Endothelial cell of umbilical vein (primary cell): ENCODE results near the gene TEKT1. TPM values are rescaled to one million over a fixed set of nuclear protein-coding genes. Genes with fewer than 3 reads are reported as not detected.

ENCODE experiments used
- BruUV-seq: library from RNA; stranded (reverse); fragments of 400-500 nt; replicated peaks from 2 replicates; lab custom pipeline; 2021; lab: Mats Ljungman, UMichigan
- CTCF ChIA-PET: fragments of 300-600, 350-600 bp; sonication (Branson Sonifier 250); formaldehyde crosslinking; loops from one replicate; lab custom pipeline; 2021; ENCODE audit warnings: antibody characterized with exemption, inconsistent platforms; lab: Charles Lee
- POLR2A ChIA-PET: fragments of 300-600, 350-600 bp; sonication (Branson Sonifier 250); formaldehyde crosslinking; loops from one replicate; lab custom pipeline; 2021; ENCODE audit warnings: antibody characterized with exemption, inconsistent platforms; lab: Charles Lee
- DNase-seq: peaks from one replicate; pipeline ENCODE4 v3.0.0-alpha.2; 2011; ENCODE audit warnings: low read depth, low spot score
- FAIRE-seq: peaks from 2 replicates; lab custom pipeline; 2011; peaks lifted over from hg19 to GRCh38; lab: Jason Lieb, UNC
- H2AFZ ChIP-seq: 2 replicates; pipeline ENCODE4 v1.6.0; 2012; ENCODE audit warnings: low read depth, low read length, control low read depth, inconsistent platforms
- H3K27ac ChIP-seq: 2 replicates; pipeline ENCODE4 v1.5.1; 2011; ENCODE audit warnings: low read depth, mild to moderate bottlenecking, control low read depth, low read length, moderate library complexity; ENCODE audit not compliant: insufficient read depth
- H3K27me3 ChIP-seq, 2 experiments: 2 replicates each; pipeline versions ENCODE4 v1.6.0 to v1.6.1; 2011; ENCODE audit warnings: low read length in 2 of 2, mixed read lengths in 1 of 2; ENCODE audit not compliant: control insufficient read depth in 2 of 2, insufficient read depth in 2 of 2
- H3K36me3 ChIP-seq, 2 experiments: 2 replicates in 1 of 2; 3 replicates in 1 of 2; pipeline ENCODE4 v1.5.1; 2011; ENCODE audit warnings: low read length in 2 of 2, mild to moderate bottlenecking in 1 of 2, moderate library complexity in 1 of 2; ENCODE audit not compliant: control insufficient read depth in 2 of 2, insufficient read depth in 2 of 2; ENCODE audit errors: extremely low read depth in 1 of 2
- H3K4me1 ChIP-seq: 3 replicates; pipeline ENCODE4 v1.5.1; 2011; ENCODE audit warnings: mild to moderate bottlenecking, low read length; ENCODE audit not compliant: control insufficient read depth, insufficient read depth; ENCODE audit errors: extremely low read depth
- H3K4me2 ChIP-seq: 2 replicates; pipeline ENCODE4 v1.6.1; 2011; ENCODE audit warnings: low read length, control low read depth, mixed read lengths; ENCODE audit not compliant: insufficient read depth
- H3K4me3 ChIP-seq, 3 experiments: fragments of 200-600 bp in 1 of 3; sonication (generic), shearing (Covaris generic) in 1 of 3; replicated peaks in 1 of 3; 2 replicates each; pipeline ENCODE4 v1.5.1; 2011 to 2016; ENCODE audit warnings: control low read depth in 3 of 3, low read length in 3 of 3, mild to moderate bottlenecking in 2 of 3, inconsistent platforms in 1 of 3, low read depth in 1 of 3, moderate library complexity in 1 of 3; ENCODE audit not compliant: insufficient read depth in 1 of 3
- H3K79me2 ChIP-seq: 2 replicates; pipeline ENCODE4 v1.6.0; 2012; ENCODE audit warnings: low read length, inconsistent platforms; ENCODE audit not compliant: control insufficient read depth, insufficient read depth
- H3K9ac ChIP-seq: replicated peaks from 2 replicates; pipeline ENCODE3; 2011; ENCODE audit warnings: low read length, control low read depth; ENCODE audit not compliant: insufficient read depth; ENCODE audit errors: extremely low read depth
- H3K9me1 ChIP-seq: replicated peaks from 3 replicates; pipeline ENCODE4 v1.6.0; 2011; ENCODE audit warnings: mild to moderate bottlenecking, low read length; ENCODE audit not compliant: control insufficient read depth, insufficient read depth; ENCODE audit errors: extremely low read depth
- H3K9me3 ChIP-seq: replicated peaks from 2 replicates; pipeline ENCODE4 v1.5.1; 2012; ENCODE audit warnings: low read length, inconsistent platforms; ENCODE audit not compliant: control insufficient read depth, insufficient read depth
- H4K20me1 ChIP-seq: replicated peaks from 2 replicates; pipeline ENCODE3; 2011; ENCODE audit warnings: mild to moderate bottlenecking, low read length; ENCODE audit not compliant: control insufficient read depth, insufficient read depth; ENCODE audit errors: extremely low read depth
- EZH2 ChIP-seq: IDR thresholded peaks from 2 replicates; pipeline ENCODE4 v1.6.1; 2012; ENCODE audit warnings: borderline replicate concordance, low read depth, mild to moderate bottlenecking, moderate library complexity, low read length, inconsistent platforms; ENCODE audit not compliant: severe bottlenecking
- FOS ChIP-seq: IDR thresholded peaks from 2 replicates; pipeline ENCODE4 v1.6.1; 2011; ENCODE audit warnings: mild to moderate bottlenecking, low read length, moderate library complexity, borderline replicate concordance; ENCODE audit not compliant: insufficient read depth
- GATA2 ChIP-seq: IDR thresholded peaks from 2 replicates; pipeline ENCODE4 v1.7.0; 2011; ENCODE audit warnings: low read depth, mild to moderate bottlenecking, moderate library complexity, mixed read lengths, low read length; ENCODE audit not compliant: insufficient read length, insufficient read depth
- JUN ChIP-seq: IDR thresholded peaks from 2 replicates; pipeline ENCODE4 v1.6.1; 2011; ENCODE audit warnings: borderline replicate concordance, low read depth; ENCODE audit not compliant: insufficient read length, insufficient read depth
- MYC ChIP-seq: IDR thresholded peaks from one replicate; pipeline ENCODE4 v1.6.1; 2011; ENCODE audit warnings: mild to moderate bottlenecking, low read depth, low read length
- POLR2A ChIP-seq: IDR thresholded peaks from 2 replicates; pipeline ENCODE4 v1.6.1; 2012; ENCODE audit warnings: low read depth, mild to moderate bottlenecking, control low read depth, low read length
- POLR2AphosphoS5 ChIP-seq: IDR thresholded peaks from 2 replicates; pipeline ENCODE4 v1.6.1; 2012; ENCODE audit warnings: low read depth, mild to moderate bottlenecking, control low read depth, low read length, moderate library complexity; ENCODE audit not compliant: insufficient read depth
- dilution Hi-C: fragments of 300-500 bp; cut with MboI; formaldehyde crosslinking; loops from one replicate; pipeline ENCODE4 v1.15.0; 2019; ENCODE audit warnings: low sequenced_read_pairs; ENCODE audit not compliant: extremely low pct_ligation_motif_present
- intact Hi-C: fragments of 100-400 bp; cut with micrococcal nuclease; formaldehyde crosslinking; loops from one replicate; pipeline ENCODE4 v1.10.0; 2022
- polyA plus RNA-seq, 4 experiments: library from polyadenylated mRNA; depleted of rRNA in 3 of 4; stranded (reverse) in 3 of 4; unstranded in 1 of 4; fragments of >200 nt; gene quantifications; 2 replicates each; pipeline versions ENCODE4 v1.2.1 to v1.2.3, GENCODE V29; 2011 to 2012; ENCODE audit warnings: missing spikeins in 1 of 4
- total RNA-seq: library from RNA; stranded (reverse); gene quantifications from 2 replicates; pipeline ENCODE4 v1.2.3, GENCODE V29; 2021
- TF ChIP-seq, protein P1 (sequence below), 2 donors: IDR thresholded peaks; 1 replicate in 1 of 2; 2 replicates in 1 of 2; pipeline ENCODE4 v1.5.1; 2011; ENCODE audit warnings: low read length in 2 of 2, mild to moderate bottlenecking in 2 of 2, moderate library complexity in 2 of 2, control low read depth in 1 of 2, inconsistent platforms in 1 of 2, low read depth in 1 of 2; ENCODE audit not compliant: insufficient read depth in 1 of 2; ENCODE audit errors: extremely low read depth in 1 of 2
- TF ChIP-seq, protein P2 (sequence below): IDR thresholded peaks from 2 replicates; pipeline ENCODE4 v1.6.1; 2011; ENCODE audit not compliant: insufficient read depth, insufficient read length

TEKT1 gene
- total and polyA plus RNA-seq, 2 donors (not counting 3 experiments of a cell fraction or from before 2014, with no cell fraction given): not detected

DNA sequence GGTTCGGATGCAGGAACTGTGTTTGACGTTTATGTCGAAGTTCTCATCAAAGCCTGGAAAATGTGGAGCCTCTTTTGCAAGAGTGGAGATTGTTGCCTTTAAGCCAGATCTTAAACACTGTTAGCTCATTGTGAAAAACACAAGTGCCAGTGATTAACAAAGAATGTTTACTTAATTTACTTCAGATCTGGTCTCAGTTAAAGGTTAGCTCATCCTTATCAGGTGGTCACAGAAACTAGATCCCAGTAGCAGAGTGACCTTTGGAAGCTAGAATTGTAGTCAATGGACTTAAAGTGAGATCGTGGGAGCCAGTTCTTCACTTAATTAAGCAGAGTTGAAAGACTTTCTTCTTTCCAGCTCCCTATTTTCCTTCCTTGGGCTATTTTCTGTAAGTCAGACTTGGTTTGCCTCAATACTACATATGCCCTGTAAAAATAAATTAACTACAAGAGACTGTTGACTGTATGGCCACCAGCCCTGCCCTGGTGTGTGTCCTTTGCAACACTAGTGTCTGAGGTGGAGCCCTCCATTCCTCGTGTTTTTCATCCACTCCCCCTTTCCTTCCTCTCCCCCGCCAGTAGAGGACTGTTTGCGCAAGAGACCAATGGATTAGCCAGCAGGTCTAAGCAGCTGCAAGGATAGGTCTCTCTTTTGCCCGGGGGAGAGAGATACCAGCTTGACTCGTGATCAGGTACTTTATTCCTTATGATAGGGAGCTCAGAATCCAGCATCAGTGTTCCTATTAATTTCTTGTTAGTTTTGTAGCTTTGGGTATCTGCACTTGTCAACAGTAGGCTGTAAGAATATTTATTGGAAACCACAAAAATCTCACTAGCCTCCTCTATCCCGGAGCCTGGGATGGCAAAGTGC, 35.3 kb downstream of the TEKT1 start:
- peaks cover 2 to 6% of the 10 kb centered on the region in 2 experiments for H3K27me3 ChIP-seq
- no peak overlapping the region for H3K9ac ChIP-seq
- H3K4me2 ChIP-seq: no peak overlapping the region
- no peaks in the 10 kb centered on the region for H3K9me3 ChIP-seq
- H3K36me3 ChIP-seq: no peaks in the 10 kb centered on the region
- H2AFZ ChIP-seq: no peak overlapping the region
- FAIRE-seq (peak; percentile 8), DNase-seq (no peak)
- H4K20me1 ChIP-seq: no peaks in the 10 kb centered on the region
- no peak overlapping the region for H3K27ac ChIP-seq
- ChIA-PET POLR2A (no interaction called here), CTCF (interaction anchor here (0.8 to 1.4 kb wide), 2 partner anchors 9 to 13 kb away, joined by 3 to 4 read pairs; no protein-coding TSS in a partner anchor)
- no peak overlapping the region for H3K4me3 ChIP-seq
- no peaks in the 10 kb centered on the region for H3K4me1 ChIP-seq
- dilution Hi-C loops (no loop called here), intact Hi-C loops (no loop called here)
- no peaks in the 10 kb centered on the region for H3K79me2 ChIP-seq
- no peak for TF ChIP-seq JUN
- no peak for TF ChIP-seq POLR2AphosphoS5
- TF ChIP-seq POLR2A: no peak
- no peak for TF ChIP-seq EZH2
- TF ChIP-seq, protein P1, sequence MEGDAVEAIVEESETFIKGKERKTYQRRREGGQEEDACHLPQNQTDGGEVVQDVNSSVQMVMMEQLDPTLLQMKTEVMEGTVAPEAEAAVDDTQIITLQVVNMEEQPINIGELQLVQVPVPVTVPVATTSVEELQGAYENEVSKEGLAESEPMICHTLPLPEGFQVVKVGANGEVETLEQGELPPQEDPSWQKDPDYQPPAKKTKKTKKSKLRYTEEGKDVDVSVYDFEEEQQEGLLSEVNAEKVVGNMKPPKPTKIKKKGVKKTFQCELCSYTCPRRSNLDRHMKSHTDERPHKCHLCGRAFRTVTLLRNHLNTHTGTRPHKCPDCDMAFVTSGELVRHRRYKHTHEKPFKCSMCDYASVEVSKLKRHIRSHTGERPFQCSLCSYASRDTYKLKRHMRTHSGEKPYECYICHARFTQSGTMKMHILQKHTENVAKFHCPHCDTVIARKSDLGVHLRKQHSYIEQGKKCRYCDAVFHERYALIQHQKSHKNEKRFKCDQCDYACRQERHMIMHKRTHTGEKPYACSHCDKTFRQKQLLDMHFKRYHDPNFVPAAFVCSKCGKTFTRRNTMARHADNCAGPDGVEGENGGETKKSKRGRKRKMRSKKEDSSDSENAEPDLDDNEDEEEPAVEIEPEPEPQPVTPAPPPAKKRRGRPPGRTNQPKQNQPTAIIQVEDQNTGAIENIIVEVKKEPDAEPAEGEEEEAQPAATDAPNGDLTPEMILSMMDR (IDR thresholded peaks at IDR 0.05; ENCODE audit: extremely low read depth in 1 of 2, insufficient read depth in 1 of 2, low read depth in 1 of 2, low read length in 2 of 2): no peak
- no peak for TF ChIP-seq MYC
- no peak for TF ChIP-seq GATA2
- no peak for TF ChIP-seq FOS
- TF ChIP-seq, protein P2, sequence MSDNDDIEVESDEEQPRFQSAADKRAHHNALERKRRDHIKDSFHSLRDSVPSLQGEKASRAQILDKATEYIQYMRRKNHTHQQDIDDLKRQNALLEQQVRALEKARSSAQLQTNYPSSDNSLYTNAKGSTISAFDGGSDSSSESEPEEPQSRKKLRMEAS: no peak
- no peaks in the 10 kb centered on the region for H3K9me1 ChIP-seq
- BruUV-seq: no TSS peak
